Measurements from ENCODE around the gene METTL13. TPM values are rescaled to one million over a fixed set of nuclear protein-coding genes. Genes with fewer than 3 reads are reported as not detected.
A peak's percentile ranks its signal among the peaks of the same experiment; 100 is the strongest.
"Not testable (repeated sequence)": the region's sequence is repeated elsewhere in the genome, so short reads cannot be mapped to it uniquely, and the experiment has no call there.

Gene METTL13
- polyA plus RNA-seq, 3 donors = 8.8 to 18.5 (median 16.0) TPM

DNA sequence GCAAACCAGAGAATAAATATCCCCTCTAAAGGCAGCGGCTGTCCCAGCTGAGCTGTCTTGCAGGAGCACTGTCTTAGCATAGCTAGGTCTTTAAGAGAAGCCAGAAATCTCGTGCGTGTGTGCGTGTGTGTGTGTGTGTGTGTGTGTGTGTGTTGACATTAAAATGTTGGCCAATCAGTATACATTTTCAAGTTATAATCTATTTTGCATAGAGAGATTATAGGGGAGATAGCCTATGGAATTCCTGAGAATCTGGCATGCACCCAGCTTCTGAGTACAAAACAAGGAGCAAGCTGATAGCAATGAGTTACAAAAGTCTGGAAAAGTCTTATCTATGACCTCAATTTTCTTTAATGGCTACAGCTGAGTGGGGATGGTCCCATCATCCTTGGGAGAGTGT is 17.7 kb downstream of the METTL13 start:
- Histone ChIP-seq H3K4me3 (replicated peaks in 1 of 3; ENCODE audit: low read depth in 2 of 3, low read length in 3 of 3) (no peak overlapping the region), H2AFZ (ENCODE audit: insufficient read depth, low read depth, low read length, poor library complexity, severe bottlenecking) (no peak overlapping the region), H4K20me1 (ENCODE audit: insufficient read depth, low read length) (no peaks in the 10 kb centered on the region), H3K4me1 (ENCODE audit: control insufficient read depth in 1 of 2, insufficient read depth in 2 of 2, low read length in 2 of 2) (peaks cover 6 to 12% of the 10 kb centered on the region in 2 donors), H3K27ac (ENCODE audit: low read depth in 1 of 2, low read length in 2 of 2) (no peak overlapping the region), H3K9me3 (replicated peaks in 1 of 2; ENCODE audit: control insufficient read depth in 1 of 2, insufficient read depth in 1 of 2, low read length in 2 of 2) (no peaks in the 10 kb centered on the region), H3K27me3 (ENCODE audit: control insufficient read depth in 2 of 2, insufficient read depth in 2 of 2, low read length in 2 of 2) (no peaks in the 10 kb centered on the region), H3K4me2 (replicated peaks; ENCODE audit: extremely low read depth, low read length, poor library complexity, severe bottlenecking) (no peak overlapping the region), H3K79me2 (ENCODE audit: insufficient read depth, low read length) (no peaks in the 10 kb centered on the region), H3K9ac (ENCODE audit: insufficient read depth, low read length, poor library complexity, severe bottlenecking) (no peak overlapping the region), H3K36me3 (replicated peaks in 1 of 2; ENCODE audit: control insufficient read depth in 1 of 2, insufficient read depth in 2 of 2, low read length in 2 of 2) (peaks cover 43 to 64% of the 10 kb centered on the region in 2 donors)
- peaks cover 22% of the 10 kb centered on the region for H3K4me1 Mint-ChIP-seq
- no peak overlapping the region for H3K4me3 Mint-ChIP-seq
- WGBS (ENCODE audit: insufficient coverage) = no CpG with 5 or more reads among the region's 4 CpGs
- intact Hi-C loops (cut with micrococcal nuclease) = no loop called here
- TF ChIP-seq, protein P1, sequence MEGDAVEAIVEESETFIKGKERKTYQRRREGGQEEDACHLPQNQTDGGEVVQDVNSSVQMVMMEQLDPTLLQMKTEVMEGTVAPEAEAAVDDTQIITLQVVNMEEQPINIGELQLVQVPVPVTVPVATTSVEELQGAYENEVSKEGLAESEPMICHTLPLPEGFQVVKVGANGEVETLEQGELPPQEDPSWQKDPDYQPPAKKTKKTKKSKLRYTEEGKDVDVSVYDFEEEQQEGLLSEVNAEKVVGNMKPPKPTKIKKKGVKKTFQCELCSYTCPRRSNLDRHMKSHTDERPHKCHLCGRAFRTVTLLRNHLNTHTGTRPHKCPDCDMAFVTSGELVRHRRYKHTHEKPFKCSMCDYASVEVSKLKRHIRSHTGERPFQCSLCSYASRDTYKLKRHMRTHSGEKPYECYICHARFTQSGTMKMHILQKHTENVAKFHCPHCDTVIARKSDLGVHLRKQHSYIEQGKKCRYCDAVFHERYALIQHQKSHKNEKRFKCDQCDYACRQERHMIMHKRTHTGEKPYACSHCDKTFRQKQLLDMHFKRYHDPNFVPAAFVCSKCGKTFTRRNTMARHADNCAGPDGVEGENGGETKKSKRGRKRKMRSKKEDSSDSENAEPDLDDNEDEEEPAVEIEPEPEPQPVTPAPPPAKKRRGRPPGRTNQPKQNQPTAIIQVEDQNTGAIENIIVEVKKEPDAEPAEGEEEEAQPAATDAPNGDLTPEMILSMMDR (IDR thresholded peaks at IDR 0.05) = no peak
- H3K9me3 Mint-ChIP-seq = no peaks in the 10 kb centered on the region
- peaks cover 0 to 2% (median 0%) of the 10 kb centered on the region in 3 donors for H3K27me3 Mint-ChIP-seq (ENCODE audit: low read depth in 3 of 3)
- peaks cover 42 to 59% of the 10 kb centered on the region in 2 donors for H3K36me3 Mint-ChIP-seq
- DNase-seq = no peak
- peak overlapping the region in 1 of 7 donors; percentile 2 for H3K27ac Mint-ChIP-seq

DNA sequence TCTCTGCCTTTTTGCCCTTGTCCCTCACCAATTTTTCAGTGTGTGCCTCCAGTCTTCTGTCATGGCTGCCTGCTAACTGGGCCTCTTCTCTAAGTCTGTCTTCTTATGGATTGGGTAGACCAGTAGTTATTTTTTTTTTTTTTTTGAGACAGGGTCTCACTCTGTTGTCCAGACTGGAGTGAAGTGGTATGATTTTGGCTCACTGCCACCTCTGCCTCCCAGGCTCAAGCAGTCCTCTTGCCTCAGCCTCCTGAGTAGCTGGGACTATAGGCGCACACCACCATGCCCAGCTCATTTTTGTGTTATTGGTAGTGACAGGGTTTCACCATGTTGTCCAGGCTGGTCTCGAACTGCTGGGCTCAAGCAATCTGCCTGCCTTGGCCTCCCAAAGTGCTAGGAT is 18.2 kb downstream of the METTL13 start:
- not testable (repeated sequence) for H4K20me1 ChIP-seq (ENCODE audit: insufficient read depth, low read length); H2AFZ ChIP-seq (ENCODE audit: insufficient read depth, low read depth, low read length, poor library complexity, severe bottlenecking); H3K9me3 Mint-ChIP-seq; H3K9me3 ChIP-seq (replicated peaks in 1 of 2; ENCODE audit: control insufficient read depth in 1 of 2, insufficient read depth in 1 of 2, low read length in 2 of 2); H3K27me3 Mint-ChIP-seq (ENCODE audit: low read depth in 3 of 3); H3K4me3 ChIP-seq (replicated peaks in 1 of 3; ENCODE audit: low read depth in 2 of 3, low read length in 3 of 3); DNase-seq; H3K27me3 ChIP-seq (ENCODE audit: control insufficient read depth in 2 of 2, insufficient read depth in 2 of 2, low read length in 2 of 2); H3K27ac ChIP-seq (ENCODE audit: low read depth in 1 of 2, low read length in 2 of 2); H3K9ac ChIP-seq (ENCODE audit: insufficient read depth, low read length, poor library complexity, severe bottlenecking); H3K4me2 ChIP-seq (replicated peaks; ENCODE audit: extremely low read depth, low read length, poor library complexity, severe bottlenecking); H3K27ac Mint-ChIP-seq; H3K79me2 ChIP-seq (ENCODE audit: insufficient read depth, low read length); H3K4me3 Mint-ChIP-seq
- H3K4me1 ChIP-seq (ENCODE audit: control insufficient read depth in 1 of 2, insufficient read depth in 2 of 2, low read length in 2 of 2) = peaks cover 6 to 12% of the 10 kb centered on the region in 2 donors
- H3K36me3 ChIP-seq (replicated peaks in 1 of 2; ENCODE audit: control insufficient read depth in 1 of 2, insufficient read depth in 2 of 2, low read length in 2 of 2) = peaks cover 37 to 59% of the 10 kb centered on the region in 2 donors
- intact Hi-C loops (cut with micrococcal nuclease) = loop anchor here (5.0 to 10.0 kb wide), 2 partner anchors 185 to 598 kb away; no protein-coding TSS in a partner anchor
- peaks cover 37 to 54% of the 10 kb centered on the region in 2 donors for H3K36me3 Mint-ChIP-seq
- peaks cover 24% of the 10 kb centered on the region for H3K4me1 Mint-ChIP-seq
- WGBS (ENCODE audit: insufficient coverage) = 100% methylated on average over 1 of the region's 2 CpGs

All from CD14-positive monocyte (primary cell).